ENCODE measurements around the gene SH3RF3.

The SH3RF3 gene

GRCh38 chr2:109439986-109440385 lies 311.0 kb downstream of the SH3RF3 start:
- no peak for DNase-seq (ENCODE audit: extremely low read depth, low read depth)
- no peak for TF ChIP-seq CTCF (IDR thresholded peaks at IDR 0.05; ENCODE audit: low read depth, low read length)

DNA sequence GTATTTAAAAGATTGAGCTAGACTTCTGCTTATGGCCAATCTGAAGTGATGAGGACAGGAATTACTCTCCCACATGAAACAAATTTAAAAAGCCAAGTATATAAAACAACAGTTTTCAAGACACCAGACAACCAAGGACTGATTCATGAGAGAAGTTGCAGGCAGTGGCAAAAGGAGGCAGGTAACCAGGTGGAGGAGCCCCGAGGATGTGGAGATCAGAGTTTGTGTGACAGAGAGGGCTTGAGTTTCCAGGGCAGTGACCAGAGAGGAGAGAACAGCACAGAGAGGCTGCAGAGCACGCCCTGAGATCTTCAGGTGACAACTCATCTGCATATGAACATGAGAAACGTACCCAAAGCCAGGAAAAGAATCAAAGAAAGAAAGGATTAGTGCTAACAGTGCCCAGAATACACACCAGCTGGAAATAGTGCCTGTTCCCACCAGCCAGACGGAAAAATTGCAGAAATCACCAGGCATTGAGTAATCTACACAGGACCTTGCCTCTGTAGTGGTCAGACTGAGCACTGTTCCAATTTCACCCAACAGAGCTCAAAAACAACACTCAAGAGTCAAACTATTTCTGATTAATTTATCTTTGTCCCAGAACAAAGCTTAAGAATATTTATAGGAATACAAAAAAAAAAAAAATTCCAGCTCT lies 311.6 kb downstream of the SH3RF3 start:
- no peak for TF ChIP-seq CTCF (IDR thresholded peaks at IDR 0.05; ENCODE audit: low read depth, low read length)
- DNase-seq (ENCODE audit: extremely low read depth, low read depth) = no peak

DNA sequence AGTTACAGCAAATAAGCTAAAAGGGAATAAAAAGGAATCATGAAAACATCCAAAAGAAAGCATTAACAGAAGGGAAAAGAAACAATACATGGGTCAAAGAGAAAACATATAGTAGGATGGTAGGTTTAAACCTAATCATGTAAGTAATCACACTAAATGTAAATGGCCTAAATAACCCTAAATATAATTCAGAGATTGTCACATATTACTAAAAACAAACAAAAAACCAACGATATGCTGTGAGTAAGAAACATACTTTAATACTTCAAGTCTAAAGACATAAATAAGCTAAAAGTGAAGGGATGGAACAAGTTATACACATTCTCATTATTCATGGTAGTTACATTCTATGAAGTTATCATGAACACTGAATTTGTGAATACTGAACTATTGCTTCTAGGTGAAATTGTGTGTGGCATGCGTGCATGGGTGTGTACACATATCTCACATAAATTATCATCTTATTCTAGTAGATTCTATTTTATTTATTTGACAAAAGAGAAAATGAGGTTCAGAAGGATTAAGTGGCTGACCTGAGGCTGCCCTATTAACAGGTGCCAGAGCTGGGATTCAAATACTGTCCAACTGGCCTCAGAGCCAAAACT lies 313.8 kb downstream of the SH3RF3 start:
- DNase-seq (ENCODE audit: extremely low read depth, low read depth) = no peak

GRCh38 chr2:109444916-109445315 lies 315.9 kb downstream of the SH3RF3 start:
- TF ChIP-seq CTCF (IDR thresholded peaks at IDR 0.05; ENCODE audit: low read depth, low read length) = no peak

More for the DNA sequence above, 313.8 kb downstream of the SH3RF3 start:
- no peak for TF ChIP-seq CTCF (IDR thresholded peaks at IDR 0.05; ENCODE audit: low read depth, low read length)

GRCh38 chr2:109446278-109447131 lies 317.5 kb downstream of the SH3RF3 start:
- TF ChIP-seq CTCF (IDR thresholded peaks at IDR 0.05; ENCODE audit: low read depth, low read length) = no peak
- DNase-seq (ENCODE audit: extremely low read depth, low read depth) = peak; percentile 5

More at GRCh38 chr2:109444916-109445315, 315.9 kb downstream of the SH3RF3 start:
- no peak for DNase-seq (ENCODE audit: extremely low read depth, low read depth)

DNA sequence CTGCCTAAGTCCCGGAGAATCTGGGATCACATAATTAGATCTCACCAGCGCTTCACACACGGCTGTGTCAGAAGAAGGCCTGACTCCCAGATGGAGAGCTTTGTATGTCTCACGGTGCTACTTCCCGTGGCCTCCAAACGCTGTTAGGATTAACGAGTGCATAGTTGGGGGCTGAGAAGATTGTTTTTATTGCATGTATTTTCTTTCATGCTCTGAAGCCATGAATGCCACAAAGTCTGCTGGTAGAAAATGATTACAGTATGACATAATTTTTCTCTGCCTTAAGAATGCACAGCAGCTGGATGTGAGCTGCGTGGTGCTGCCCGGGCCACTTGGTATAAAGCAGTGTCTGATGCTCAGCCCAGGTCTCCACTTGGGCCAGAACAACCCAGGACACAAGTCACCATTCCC lies 318.3 kb downstream of the SH3RF3 start:
- no peak for TF ChIP-seq CTCF (IDR thresholded peaks at IDR 0.05; ENCODE audit: low read depth, low read length)

DNA sequence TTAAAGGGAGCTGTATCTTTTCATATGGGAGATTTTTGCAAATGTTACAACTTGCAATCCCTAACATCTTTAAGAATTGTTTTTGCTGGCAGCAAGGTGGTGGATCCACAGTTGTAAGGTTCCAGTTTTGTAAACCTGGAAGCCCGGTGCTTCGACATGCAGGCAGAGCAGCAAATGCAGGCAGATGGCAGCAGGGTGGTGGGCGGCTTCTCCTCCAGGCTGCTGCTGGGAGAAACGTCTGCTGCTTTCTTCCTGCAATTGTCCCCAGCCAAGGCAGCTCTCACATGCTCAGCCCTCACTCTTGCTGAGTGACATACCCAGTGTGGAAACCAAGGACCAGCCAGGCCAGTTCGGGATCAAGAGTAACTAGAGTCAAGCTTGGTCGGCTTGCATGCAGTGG lies 318.8 kb downstream of the SH3RF3 start:
- DNase-seq (ENCODE audit: extremely low read depth, low read depth) = no peak

More for the DNA sequence above, 318.3 kb downstream of the SH3RF3 start:
- peak; percentile 86 for DNase-seq (ENCODE audit: extremely low read depth, low read depth)

More for the DNA sequence above, 318.8 kb downstream of the SH3RF3 start:
- TF ChIP-seq CTCF (IDR thresholded peaks at IDR 0.05; ENCODE audit: low read depth, low read length) = no peak

Measured in AG09319 (cell line).